HL-60/S4 (cell line): ENCODE results near the gene TPPP.
"Not testable (repeated sequence)": the region's sequence is repeated elsewhere in the genome, so short reads cannot be mapped to it uniquely, and the experiment has no call there.

Experiments used
- in situ Hi-C: fragments of 300-500 bp; cut with MboI; formaldehyde crosslinking; loops from 2 replicates; pipeline ENCODE4 v1.14.3; 2022; ENCODE audit warnings: low sequenced_read_pairs

Gene TPPP

DNA sequence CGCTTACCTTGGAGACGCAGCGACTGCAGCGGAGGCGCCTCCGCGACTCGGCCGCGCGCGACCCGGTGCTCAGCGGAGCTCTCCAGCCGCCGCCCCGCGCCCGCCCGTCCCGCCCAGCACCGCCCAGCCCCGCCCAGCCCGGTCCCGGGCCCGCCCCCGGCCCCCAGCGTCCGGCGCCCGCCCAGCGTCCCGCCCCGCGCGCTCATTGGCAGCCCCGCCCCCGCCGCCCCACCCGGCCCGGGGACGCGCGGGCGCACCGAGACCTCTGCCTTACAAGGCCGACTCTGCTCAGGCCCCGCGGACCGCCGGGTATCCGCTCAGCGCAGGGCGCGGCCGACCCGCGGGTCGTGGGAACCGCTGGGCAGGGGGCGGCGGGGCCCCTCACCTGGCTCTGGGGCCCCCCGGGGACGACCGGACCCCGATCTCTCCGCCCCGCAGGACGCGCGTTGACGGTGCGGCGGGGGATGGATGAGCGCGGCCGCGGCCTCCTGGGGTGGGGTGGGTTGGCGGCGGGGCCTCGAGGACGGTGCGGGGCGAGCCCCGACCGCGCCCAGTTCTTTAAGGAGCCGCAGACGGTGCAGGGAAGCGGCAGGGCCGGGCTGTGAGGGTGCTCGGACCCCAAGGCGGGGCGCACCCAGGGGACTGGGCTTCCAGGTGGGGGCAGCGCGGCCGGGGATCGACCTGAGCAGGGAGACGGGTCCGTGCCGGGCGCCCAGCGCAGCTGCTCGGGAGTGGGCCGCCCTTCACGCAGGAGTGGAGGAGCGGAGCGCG, at the start of gene TPPP:
TSS of gene TPPP (minus strand) at position 82 of the 771 bp plus-strand sequence. CDS start 15,292 bp downstream, outside the sequence.
- in situ Hi-C loops: not testable (repeated sequence)

DNA sequence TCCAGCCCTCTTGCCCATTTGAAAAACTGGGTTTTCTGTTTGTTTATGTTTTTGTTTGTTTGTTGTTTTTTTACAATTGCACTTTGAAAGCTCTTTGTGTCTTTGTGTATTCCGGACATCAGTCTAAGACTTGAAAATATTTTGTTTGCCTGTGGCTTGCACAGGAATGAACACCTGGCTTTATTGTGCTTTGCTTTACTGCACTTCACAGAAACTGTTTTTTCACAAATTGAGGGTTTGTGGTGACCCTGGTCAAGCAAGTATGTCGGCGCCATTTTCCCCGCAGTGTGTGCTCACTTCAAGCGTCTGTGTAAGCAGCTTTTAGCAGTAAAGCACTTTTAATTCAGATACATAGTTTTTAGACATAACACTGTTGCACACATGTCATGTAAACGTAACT, 49.1 kb upstream of the TPPP start:
- in situ Hi-C loops: not testable (repeated sequence)

DNA sequence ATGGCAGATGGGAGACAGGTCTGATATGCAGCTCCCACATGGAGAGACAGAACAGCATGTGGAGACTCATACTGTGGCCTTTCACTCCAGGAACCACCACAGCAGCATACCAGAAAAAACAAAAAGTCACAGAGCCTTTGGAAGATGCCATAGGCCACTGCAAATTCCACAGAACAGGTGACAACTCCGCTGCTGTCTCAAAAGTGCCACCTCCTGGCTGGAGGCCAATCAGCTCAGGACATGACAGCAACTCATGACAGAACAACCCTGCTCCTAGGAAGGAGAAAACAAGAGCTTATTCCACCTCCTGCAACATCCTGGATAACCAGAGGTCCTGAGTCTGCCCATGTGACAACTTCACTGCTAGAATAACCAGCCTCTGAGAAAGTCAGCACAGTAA, 41.0 kb upstream of the TPPP start:
- in situ Hi-C loops: not testable (repeated sequence)

GRCh38 chr5:732754-733454, 39.8 kb upstream of the TPPP start:
- in situ Hi-C loops: not testable (repeated sequence)

- in situ Hi-C loops: not testable (repeated sequence)
Observed at GRCh38 chr5:729225-729624, 36.1 kb upstream of the TPPP start.

DNA sequence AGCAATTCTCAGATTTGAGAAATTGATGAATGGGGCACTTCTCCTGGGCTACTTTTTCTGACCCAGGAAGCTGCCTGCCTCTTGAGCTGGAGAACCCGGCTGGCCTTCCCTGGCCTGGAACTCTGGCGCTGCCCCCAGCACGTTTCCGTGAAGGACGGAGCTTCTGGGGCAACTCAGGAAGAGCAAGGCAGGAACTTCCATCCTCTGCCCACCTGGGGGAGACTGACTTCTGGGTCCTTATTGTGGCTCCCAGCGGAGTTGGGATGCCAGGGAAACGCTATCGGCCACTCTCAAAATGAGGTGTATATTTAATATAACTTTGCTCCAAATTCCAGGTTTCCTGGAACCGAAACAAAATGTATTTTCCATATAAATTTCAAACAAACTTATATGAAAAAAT, 33.9 kb upstream of the TPPP start:
- in situ Hi-C loops: not testable (repeated sequence)

- in situ Hi-C loops: not testable (repeated sequence)
Observed at GRCh38 chr5:723865-724264, 30.7 kb upstream of the TPPP start.

- in situ Hi-C loops: not testable (repeated sequence)
Observed at GRCh38 chr5:723309-723708, 30.2 kb upstream of the TPPP start.

- in situ Hi-C loops: not testable (repeated sequence)
Observed at GRCh38 chr5:719379-719778, 26.2 kb upstream of the TPPP start.

GRCh38 chr5:717143-717542, 24.0 kb upstream of the TPPP start:
- in situ Hi-C loops: no loop called here

DNA sequence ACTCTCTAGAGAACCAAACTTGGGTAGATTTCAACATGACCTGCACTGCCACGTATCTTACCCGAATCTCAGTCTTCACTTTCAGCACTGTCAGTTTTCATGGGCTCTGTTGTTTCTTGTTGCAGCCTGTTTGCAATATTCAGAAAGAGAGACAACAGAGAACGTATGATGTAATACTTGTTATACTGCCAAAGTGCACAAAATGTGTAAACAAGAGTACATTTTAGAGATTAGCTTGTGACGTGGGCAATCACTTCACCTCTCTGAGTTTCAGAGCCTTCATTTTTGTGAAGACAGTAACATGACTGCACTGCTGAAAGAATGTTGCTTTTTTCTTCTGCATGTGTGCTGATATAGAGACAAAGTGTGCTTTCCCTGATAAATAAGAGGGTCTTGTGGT, 23.6 kb upstream of the TPPP start:
- in situ Hi-C loops: not testable (repeated sequence)

DNA sequence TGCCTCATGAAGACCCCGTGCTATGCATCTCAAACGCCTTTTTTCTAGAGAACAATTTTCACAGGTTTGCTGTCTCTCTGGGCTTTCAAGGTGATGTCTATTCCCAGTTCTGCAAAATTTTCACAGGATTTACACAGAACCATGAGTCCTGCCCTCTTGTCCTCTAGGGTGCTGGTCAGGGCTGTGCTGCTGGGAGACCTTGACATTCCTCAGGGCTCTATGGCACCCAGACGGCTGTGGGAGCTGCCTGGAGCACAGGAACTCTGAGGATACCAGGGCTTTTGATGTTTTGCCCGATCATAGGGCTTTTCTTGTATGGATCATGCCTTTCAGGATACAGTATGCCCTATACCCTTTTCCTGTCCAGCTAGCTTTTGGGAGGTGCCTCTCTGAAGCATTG, 22.5 kb upstream of the TPPP start:
- in situ Hi-C loops: not testable (repeated sequence)

GRCh38 chr5:714215-715118, 21.3 kb upstream of the TPPP start:
- in situ Hi-C loops: not testable (repeated sequence)

GRCh38 chr5:713686-714085, 20.5 kb upstream of the TPPP start:
- in situ Hi-C loops: not testable (repeated sequence)

DNA sequence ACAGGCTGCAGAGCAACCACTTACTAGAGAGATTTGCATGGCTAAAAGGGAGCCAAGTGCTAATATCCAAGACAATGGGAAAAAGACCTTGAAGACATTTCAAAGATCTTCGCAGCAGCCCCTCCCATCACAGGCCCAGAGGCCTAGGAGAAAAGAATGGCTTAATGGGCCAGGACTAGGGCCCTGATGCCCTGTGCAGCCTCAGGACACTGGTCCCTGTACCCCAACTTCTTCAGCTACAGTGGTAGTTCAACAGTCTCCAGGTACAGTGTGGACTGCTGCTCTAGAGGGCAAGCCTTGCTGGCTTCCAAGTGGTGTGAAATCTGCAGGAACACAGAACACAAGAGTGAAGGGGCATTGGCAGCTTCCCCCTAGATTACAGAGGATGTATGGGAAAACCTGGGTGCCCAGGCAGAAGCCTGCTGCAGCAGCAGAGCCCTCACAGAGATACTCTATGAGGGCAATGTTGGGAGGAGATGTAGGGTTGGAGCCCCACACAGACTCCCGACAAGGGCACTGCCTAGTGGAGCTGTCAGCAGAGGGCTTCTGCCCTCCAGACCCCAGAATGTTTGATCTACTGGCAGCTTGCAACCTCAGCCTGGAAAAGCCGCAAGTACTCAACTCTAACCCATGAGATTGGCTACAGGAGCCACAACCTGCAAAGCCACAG, 15.8 kb upstream of the TPPP start:
- in situ Hi-C loops: not testable (repeated sequence)

GRCh38 chr5:708374-708773, 15.2 kb upstream of the TPPP start:
- in situ Hi-C loops: not testable (repeated sequence)

- in situ Hi-C loops: not testable (repeated sequence)
Observed at GRCh38 chr5:706127-706526, 13.0 kb upstream of the TPPP start.

GRCh38 chr5:696753-697702, 3.9 kb upstream of the TPPP start:
- in situ Hi-C loops: not testable (repeated sequence)

DNA sequence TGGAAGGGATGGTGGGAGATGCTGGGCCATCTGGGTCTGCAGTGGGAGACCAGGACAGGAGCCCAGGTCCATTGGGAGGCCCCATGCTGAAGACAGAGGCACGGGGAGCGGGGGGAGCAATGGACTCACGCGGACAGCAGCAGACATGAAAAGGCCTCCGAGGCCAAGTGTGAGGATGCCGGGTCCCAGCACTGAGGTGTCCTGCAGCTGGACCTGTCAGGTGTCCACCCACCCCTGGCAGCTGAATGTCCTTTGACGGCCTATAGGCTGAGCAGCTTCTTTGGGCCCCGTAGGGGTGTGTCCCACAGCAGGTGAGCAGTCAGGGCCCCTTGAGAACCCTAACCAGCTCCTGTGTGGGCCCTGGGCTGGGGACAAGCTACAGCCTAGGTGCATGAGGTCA, 3.0 kb upstream of the TPPP start:
- in situ Hi-C loops: not testable (repeated sequence)

- in situ Hi-C loops: not testable (repeated sequence)
Observed at GRCh38 chr5:695475-695874, 2.3 kb upstream of the TPPP start.
